Effector CD8-positive, alpha-beta T cell (primary cell): ENCODE measurements around the gene GJA4.

Experiments
- DNase-seq: peaks from one replicate; lab custom pipeline; 2025; lab: John Stamatoyannopoulos, UW
- total RNA-seq, 4 experiments: gene quantifications; one replicate each; lab custom pipeline; 2026; lab: John Stamatoyannopoulos, UW

Gene GJA4
- 0 reads per million in 4 experiments for total RNA-seq

GRCh38 chr1:34792868-34793727 lies at the start of gene GJA4:
GJA4 (plus strand) TSS chr1:34792999; CDS start chr1:34794214, 1,215 bp downstream.
- no peak for DNase-seq

- DNase-seq, result no peak
These were observed 49.0 kb upstream of the GJA4 start for GRCh38 chr1:34743775-34744174.

- DNase-seq, result no peak
These were observed 47.9 kb upstream of the GJA4 start for GRCh38 chr1:34744851-34745250.

- no peak for DNase-seq
These were observed 47.1 kb upstream of the GJA4 start for GRCh38 chr1:34745666-34746065.

GRCh38 chr1:34746101-34746500 lies 46.7 kb upstream of the GJA4 start:
- no peak for DNase-seq

- no peak for DNase-seq
These were observed 45.8 kb upstream of the GJA4 start for GRCh38 chr1:34746785-34747637.

- DNase-seq, result no peak
These were observed 45.2 kb upstream of the GJA4 start for GRCh38 chr1:34747638-34747941.

- no peak for DNase-seq
These were observed 42.8 kb upstream of the GJA4 start for GRCh38 chr1:34749992-34750391.

- DNase-seq, result no peak
These were observed 42.2 kb upstream of the GJA4 start for GRCh38 chr1:34750610-34751009.

- DNase-seq, result no peak
These were observed 39.6 kb upstream of the GJA4 start for GRCh38 chr1:34753163-34753562.

- DNase-seq, result no peak
These were observed 37.7 kb upstream of the GJA4 start, which contains the start of gene GJB5 for GRCh38 chr1:34754964-34755637. GJB5 (plus strand) TSS chr1:34755047; CDS start chr1:34757331, 2,284 bp downstream.

- no peak for DNase-seq
These were observed 36.8 kb upstream of the GJA4 start for GRCh38 chr1:34755961-34756360.

- no peak for DNase-seq
These were observed 35.4 kb upstream of the GJA4 start for GRCh38 chr1:34757386-34757785.

- DNase-seq, result no peak
These were observed 34.0 kb upstream of the GJA4 start for GRCh38 chr1:34758751-34759150.

- no peak for DNase-seq
These were observed 33.1 kb upstream of the GJA4 start, which contains the start of gene GJB4 for GRCh38 chr1:34759503-34760357. GJB4 (plus strand) TSS chr1:34759740; CDS start chr1:34761255, 1,515 bp downstream.

- no peak for DNase-seq
These were observed 31.5 kb upstream of the GJA4 start for GRCh38 chr1:34761176-34761761.

- DNase-seq, result no peak
These were observed 31.0 kb upstream of the GJA4 start for GRCh38 chr1:34761776-34762307.

GRCh38 chr1:34762474-34763141 lies 30.2 kb upstream of the GJA4 start:
- no peak for DNase-seq

GRCh38 chr1:34763142-34763781 lies 29.5 kb upstream of the GJA4 start:
- DNase-seq, result no peak

GRCh38 chr1:34768856-34769255 lies 23.9 kb upstream of the GJA4 start:
- DNase-seq, result no peak
